HK-2 (cell line): ENCODE measurements around the gene SLC6A18.

ENCODE experiments used
- DNase-seq: peaks from one replicate; pipeline ENCODE4 v3.0.0-alpha.2; 2018; ENCODE audit not compliant: unreplicated experiment

The SLC6A18 gene

DNA sequence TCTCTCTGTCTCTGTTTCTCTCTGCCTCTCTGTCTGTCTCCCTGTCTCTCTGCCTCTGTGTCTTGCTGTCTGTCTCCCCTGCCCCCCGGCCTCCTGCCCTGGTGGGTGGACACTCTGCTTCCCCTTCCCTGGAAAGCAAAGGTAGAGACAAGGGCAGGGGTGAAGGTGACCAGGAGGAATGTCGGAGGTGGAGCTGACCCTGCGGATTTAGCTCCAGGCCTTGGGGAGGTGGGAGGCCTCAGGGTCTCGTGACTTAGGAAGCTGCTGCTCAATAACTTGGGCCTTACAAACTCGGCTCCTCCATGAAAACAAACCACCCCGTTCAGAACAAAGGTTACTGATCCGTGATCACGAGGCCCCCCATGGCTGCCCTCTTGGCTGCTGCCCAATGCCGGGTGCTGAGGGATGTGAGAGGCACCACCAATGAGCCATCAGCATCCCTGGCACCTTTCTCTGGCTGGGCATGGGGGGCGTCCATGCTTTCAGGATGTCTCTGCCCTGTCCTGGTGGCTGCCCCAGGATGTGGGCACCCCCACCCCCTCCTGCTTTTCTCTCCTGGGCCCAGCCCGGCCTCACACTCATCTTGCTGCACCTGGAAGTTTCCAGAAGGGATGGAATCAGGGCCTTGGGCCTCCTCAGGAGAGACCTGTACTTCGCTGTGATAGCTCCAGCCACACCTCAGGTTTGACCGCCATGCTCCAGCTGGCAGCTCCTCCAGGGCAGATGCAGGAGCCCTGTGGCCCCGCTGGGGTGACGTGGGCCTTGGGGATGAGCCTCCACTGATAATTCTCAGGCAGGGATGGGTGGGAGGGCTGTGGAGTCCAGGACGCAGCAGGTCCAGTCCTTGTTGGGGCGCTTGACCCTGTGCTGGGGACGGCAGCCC, 38.6 kb upstream of the SLC6A18 start:
- DNase-seq: no peak

DNA sequence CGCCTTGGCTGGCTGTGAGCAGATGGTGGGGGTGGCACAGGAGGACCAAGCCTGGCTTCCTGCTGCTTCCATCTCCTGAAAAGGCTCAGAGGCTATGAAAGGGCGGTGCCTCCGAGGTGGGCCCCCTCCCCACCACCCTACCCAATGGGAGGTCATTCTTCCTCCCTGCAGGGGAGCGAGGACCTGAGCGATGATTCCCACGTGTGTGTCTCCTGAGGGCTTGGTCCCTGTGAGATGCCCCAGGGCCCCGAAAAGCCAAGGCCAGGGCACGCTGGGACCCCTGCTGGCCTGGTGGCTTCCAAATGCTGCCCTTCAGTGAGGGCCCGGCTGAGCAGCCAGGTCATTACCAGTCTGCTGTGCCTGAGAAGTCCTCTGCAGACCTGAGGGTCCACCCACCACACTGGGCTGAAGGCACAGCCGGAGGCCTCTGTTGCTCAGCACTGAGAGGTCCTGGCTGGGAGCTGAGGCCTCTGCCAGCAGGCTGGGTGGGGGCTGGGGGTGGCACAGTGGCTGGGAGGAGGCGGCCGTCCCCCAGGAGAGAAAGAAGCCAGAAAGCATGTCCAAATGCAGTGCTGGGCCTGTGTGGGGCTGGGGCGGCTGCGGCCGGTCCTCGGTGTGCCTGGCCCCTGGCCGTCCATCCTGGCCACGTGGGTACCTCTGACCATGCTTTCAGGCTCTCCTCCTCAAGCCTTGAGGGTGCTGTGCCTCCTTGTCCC, 37.8 kb upstream of the SLC6A18 start:
- DNase-seq: no peak

DNA sequence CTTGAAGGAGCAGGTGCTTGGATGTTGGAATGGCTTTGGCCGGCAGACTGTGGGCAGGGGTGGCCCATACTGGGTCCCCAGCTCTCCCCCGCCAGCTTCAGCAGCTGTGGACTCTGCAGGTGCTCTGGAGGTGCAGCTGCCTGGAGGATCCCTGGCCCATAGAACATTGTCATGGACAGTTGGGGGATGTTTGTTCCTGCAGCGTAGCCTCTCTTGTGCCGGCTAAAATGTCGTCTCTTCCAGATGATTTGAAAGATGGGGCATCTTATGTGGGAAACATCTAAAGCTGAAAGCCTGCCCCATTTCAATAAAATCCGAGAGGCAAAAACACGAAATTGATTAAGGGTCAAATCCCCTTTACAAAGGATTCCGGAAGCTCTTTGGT, 37.2 kb upstream of the SLC6A18 start:
- DNase-seq: no peak

DNA sequence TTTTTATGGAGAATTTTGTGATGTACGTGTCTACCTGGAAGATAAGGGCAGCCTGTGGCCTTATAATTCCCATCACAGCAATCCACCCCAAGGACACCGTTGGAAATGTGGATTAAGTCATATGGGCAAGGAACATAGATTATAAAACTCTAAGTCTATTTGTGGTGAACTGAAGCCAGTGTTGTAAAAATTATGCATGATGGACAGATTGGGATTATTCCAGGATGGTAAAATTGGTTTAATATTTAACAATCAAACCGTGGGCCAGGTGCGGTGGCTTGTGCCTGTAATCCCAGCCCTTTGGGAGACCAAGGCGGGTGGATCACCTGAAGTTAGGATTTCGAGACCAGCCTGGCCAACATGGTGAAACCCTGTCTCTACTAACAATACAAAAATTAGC, 36.7 kb upstream of the SLC6A18 start:
- no peak for DNase-seq

DNA sequence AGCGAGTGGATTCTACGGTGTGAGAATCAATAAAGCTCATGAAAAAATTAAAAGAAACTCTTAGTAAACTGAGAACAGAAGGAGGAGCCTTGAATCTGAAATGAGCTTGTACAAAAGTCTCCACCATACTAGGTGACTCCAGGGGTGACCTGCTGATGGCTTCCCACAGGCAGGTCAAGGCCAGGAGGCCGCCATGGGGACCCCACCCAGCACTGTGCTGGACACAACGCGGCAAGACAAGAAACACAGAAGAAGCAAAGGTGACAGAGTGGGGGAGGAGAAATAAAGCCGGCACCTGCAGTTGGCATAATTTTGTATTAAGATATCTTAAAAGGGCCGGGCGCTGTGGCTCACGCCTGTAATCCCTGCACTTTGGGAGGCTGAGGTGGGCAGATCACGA, 35.9 kb upstream of the SLC6A18 start:
- DNase-seq: no peak

DNA sequence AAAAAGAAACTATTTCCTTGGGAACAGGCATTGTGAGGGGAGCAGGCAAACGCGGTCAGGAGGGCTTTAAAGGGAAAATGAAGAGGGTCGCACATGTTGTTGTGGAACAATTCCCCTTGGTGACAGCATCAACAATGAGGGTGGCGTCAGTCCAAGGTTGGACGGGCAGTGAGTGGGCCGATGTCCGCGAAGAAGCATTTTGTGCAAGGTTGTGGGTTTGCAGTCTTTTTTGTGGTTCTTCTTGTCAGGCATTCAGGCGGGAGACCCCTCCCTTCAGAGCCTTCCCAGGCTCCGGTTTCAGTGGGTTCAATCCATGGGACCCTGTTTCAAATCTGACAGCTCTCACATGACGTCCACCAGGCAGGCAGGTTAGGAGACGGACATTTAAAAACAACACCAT, 34.9 kb upstream of the SLC6A18 start:
- DNase-seq: no peak

DNA sequence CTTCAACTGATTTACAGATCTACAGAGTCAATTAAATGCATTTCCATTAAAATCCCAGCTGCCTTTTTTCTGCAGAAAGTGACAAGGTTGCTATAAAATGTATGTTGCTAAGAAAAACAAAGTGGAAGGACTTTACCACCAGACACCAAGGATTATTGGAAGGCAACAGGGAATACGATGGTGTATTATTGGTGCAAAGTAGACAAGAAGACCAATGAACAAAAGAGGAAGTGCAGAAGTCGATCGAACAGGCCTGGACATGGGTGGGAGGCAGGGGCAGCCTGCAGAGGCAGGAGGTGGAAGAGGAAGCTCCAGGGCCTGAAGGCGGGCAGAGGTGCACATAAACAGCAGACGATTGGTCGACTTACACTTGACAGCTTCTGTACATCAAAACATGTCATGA, 34.3 kb upstream of the SLC6A18 start:
- DNase-seq: no peak

DNA sequence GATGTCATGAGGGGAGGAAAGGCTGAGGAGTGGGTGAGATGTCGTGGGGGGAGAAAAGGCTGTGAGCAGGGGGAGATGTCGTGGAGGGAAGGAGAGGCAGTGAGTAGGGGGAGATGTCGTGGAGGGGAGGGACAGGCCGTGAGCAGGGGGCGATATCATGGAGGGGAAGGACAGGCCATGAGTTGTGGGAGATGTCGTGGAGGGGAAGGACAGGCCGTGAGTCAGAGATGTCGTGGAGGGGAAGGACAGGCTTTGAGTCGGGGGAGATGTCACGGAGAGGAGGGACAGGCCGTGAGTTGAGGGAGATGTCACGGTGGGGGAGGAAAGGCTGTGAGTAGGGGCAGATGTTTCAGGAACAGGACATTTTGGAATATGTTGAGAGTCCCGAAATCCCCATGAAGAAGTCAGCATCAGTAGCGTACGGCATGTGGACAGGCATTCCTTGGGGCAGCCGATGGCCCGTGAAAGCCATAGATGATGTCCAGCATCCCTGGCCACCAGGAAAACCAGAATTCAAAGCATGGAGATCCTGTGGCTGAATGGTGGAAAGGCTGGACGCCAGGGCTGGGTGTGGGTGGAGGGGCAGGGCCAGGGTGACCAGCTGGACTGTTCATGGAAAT, 32.1 kb upstream of the SLC6A18 start:
- DNase-seq: no peak

DNA sequence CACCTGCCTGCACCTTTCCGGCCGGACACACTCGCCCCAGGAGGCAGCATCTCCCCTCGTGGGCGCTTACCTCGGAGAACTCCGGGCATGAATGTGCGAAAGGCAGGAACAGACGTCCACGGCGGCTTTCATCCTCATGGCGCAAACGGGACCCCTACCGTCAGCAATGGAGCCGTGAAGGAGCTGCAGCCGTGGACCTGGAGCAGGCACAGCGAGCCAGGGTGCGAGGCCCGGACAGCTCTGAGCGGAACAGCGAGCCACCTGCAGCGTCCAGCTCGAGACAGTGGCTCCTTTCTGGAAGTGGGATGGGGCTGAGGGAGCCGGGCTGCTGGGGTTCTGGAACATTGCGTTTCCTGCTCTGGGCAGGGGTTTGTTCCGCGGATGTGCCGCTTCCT, 31.6 kb upstream of the SLC6A18 start:
- no peak for DNase-seq

DNA sequence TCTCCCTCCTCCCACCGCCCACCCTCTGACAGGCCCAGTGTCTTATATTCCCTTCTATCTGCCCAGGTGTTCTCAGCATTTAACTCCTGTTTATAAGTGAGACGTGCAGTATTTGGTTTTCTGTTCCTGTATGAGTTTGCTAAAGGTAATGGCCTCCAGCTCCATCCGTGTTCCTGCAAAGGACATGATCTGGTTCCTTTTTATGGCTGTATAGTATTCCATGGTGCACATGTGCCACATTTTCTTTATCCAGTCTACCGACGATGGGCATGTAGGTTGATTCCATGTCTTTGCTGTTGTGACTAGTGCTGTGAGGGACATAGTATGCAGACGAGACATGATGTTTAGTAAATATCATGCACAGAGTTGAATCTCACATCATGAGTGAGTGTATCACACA, 30.8 kb upstream of the SLC6A18 start:
- DNase-seq: no peak

DNA sequence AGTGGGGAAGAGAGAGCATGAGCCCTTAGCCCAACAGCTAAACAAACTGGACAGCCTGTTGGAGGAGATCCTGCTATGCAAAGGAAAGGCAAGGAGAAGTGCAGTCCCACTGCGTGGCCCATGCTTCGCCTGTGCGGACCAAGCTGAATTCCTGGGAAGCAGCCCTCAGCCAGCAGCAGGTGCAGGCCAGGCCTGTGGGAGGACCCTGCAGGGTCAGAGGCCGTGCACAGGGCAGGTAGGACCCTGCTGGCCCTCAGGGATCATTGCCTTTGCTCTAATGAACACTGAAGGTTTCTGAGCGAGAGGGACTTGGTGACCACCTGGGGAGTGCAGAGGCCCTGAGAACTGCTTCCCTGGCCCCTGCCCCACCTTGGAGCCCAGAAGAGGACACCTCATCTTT, 29.7 kb upstream of the SLC6A18 start:
- no peak for DNase-seq

DNA sequence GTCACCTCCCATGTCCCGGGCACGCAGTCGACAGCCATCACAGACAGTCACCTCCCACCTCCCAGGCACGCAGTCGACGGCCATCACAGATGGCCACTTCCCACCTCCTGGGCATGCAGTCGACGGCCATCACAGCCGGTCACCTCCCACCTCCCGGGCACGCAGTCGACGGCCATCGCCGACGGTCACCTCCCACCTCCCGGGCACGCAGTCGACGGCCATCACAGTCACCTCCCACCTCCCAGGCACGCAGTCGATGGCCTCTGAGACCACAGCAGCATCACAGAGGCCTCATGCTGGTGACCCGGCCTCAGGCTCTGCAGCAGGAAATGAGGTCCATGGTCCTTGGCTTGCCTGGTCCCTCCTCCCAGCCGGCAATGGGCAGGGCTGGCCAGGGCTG, 29.3 kb upstream of the SLC6A18 start:
- no peak for DNase-seq

DNA sequence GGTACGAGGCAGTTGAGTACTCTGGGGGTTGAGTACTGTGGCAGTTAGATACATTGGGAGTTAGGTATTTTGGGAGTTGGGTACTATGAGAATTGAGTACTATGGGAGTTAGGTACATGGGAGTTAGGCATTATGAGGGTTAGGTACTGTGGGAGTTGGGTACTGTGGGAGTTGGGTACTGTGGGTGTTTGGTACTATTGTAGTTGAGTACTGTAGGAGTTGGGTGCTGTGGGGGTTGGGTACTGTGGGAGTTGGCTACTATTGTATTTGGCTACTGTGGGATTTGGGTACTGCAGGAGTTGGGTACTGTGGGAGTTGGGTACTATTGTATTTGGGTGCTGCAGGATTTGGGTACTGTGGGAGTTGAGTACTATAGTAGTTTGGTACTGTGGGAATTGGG, 28.6 kb upstream of the SLC6A18 start:
- DNase-seq: no peak

DNA sequence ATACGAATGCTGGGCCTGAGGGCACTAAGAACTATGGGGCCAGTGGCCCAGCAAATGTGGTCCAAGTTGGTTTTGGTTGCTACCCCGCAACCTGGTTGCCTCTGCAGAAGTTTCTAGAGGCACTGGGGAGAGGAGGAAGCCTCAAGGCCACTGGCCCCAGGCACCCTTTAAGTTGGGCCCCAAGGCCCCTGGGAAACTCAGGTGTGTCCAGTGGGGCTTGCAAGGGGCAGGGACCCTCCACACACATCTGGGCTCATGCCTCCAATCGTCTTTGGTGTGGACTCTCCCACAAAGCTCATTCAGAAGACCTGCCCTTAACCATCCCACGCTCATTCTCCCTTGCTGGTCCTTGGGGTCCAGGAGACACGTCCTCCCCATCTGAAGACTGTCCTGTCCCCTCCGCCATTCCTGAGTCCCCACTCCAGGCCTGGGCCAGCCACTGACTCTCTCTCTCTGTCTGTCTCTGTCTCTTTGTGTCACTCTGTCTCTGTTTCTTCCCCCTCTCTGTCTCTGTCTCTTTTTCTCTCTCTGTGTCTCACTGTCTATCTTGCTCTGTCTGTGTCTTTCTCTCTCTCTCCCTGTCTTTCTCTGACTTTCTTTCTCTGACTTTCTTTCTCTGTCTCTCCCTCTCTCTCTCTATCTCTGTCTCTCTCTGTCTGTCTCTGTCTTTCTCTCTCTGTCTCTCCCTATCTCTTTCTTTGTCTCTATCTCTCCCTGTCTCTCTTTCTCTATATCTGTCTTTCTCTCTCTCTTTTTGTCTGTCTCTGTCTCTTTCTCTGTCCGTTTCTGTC, 27.1 kb upstream of the SLC6A18 start:
- DNase-seq: no peak

DNA sequence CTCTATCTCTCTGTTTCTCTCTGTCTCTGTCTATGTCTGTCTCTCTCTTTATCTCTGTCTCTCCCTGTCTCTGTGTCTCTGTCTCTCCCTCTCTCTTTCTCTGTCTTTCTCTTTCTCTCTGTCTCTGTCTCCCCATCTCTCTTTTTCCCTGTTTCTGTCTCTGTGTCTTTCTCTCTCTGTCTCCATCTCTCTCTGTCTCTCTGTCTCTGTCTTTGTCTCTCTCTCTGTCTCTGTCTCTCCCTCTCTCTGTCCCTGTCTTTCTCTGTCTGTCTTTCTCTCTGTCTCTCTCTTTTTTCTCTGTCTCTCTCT, 25.9 kb upstream of the SLC6A18 start:
- no peak for DNase-seq

DNA sequence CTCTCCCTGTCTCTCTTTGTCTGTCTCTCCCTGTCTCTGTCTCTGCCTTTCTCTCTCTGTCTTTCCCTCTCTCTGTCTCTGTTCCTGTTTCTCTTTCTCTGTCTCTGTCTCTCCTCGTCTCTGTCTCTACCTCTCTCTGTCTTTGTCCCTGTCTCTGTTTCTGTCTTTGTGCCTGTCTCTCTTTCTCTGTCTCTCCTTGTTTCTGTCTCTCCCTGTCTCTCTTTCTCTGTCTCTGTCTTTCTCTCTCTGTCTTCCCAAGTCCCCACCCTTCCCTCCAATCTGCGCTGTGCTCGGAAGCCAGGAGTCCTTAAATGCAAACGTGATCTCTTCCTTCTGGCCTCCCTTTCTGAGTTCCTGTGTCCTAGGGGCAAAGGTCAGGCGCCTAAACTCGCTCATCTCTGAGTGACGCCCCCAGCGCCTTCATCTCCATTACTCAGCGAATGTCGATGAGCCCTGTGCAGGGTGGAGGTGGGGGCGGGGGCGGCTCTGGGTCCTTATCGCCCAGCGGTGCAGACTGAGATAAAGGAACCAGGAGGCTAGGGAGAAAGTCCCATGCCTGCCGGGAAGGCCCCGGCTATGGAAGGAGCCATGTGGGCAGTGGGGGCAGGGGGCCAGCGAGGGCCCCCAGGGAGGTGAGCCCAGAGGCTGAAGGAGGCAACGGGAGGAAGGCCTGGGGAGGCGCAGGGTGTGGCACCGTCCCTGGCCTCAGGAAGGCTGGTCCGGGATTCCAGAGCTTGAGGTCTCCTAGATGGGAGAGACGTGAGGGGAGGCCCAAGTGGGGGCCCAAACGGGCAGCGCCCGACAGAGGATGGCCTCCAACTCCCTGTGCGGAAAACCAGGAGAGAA, 25.3 kb upstream of the SLC6A18 start:
- DNase-seq: no peak

DNA sequence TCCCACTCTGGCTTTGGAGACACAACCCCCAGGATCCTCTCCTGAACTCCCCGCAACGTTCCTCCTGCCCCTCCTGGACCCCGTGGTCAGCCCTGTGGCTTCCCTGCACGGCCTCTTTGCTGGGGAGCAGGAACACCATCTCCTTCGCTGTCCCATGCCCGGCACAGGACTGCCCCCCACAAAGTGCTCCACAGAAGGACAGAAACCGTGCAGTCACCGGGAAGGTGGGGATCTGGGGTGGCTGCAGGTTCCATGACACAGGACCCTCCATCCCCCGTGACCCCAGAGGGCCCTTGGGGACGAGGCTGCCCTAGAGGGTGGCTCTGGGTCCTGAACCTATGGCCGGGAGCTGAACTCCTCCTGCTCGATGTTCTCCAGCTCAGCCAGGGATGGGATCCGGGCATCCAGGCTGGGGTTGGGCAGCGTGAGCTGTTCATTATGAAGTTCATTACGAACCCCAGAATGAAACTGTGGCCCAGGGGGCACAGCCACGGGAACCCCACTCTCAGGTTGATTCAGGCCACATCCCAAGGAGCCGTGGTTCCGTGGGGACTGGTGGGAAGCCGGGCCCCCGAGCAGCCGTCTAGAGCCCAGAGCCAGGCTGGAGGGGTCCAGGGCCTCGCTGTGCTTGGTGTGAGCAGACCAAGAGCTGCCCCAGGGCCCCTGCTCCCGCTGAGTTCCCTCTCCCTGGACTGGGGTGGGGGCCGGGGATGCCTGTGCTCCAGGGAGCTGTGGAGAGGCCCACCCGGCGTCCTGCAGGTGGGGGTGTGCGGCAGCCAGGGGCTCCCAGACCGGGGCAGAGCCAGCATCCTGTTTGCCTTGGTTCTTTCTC, 24.5 kb upstream of the SLC6A18 start:
- no peak for DNase-seq

DNA sequence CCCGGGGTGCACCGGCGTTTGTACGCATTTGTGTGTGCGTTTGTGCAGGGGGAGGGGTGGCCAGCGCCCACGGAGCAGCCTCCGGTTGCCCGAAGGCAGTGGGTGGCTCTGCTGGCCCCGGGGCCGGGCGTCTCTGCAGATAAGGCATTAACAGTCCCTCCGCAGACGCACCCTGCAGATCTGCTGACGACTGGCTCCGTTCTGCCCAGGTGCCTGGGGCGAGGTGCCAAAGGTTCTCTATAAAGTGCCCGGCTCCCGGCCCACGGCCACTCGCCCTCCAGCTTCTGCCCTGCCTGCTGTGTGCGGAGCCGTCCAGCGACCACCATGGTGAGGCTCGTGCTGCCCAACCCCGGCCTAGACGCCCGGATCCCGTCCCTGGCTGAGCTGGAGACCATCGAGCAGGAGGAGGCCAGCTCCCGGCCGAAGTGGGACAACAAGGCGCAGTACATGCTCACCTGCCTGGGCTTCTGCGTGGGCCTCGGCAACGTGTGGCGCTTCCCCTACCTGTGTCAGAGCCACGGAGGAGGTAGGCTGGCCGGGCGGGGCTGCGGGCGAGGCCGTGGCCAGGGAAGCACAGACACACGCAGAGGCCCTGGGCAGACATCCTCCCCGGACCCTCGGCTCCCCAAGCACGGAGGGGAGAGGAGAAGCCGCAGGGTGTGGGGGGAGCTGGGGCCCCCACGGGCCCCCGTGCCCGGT, 23.7 kb upstream of the SLC6A18 start, which contains the start of gene SLC6A19:
Gene SLC6A19 (plus strand): TSS at position 269 of the 699 bp plus-strand sequence. CDS start 56 bp downstream, at position 325.
- DNase-seq: no peak

DNA sequence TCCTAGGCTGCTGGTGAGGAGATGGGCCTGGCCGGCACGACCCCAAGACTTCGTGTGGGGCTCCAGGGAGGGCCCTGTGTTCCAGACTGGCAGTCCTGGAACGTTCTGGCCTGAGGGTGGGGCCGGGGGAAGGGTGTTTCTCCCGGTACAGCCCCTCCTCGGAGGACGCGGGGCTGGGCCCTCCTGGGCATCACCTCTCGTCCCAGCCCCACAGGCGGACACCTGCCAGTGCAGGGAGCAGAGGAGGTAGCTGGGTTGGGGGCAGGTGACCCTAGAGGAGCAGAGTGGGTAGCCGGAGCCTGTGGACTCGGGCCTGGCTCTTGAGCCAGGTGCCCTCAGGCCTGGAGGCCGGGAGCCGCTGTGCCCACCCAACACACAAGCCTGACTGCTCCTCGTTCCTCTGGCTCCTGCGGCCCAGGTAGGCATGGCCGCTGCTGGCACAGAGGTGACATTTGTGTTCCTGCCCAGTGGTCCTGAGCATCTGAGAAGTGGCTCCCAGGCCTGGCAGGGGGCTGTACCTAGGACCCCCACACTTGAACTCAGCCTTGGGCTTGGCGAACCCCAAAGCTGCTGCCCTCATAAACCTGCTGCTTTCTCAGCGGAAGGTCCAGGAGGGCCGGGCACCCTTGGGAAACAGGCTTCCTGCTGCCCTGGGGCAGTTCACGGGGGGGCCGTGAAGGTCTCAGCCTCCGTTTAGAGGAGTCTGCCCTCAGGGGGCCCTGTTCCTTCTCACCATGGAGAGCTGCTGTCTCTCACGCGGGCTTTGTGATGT, 23.0 kb upstream of the SLC6A18 start:
- DNase-seq: no peak
